Left ventricle myocardium inferior (tissue), 1 donor: ENCODE data around the gene ARHGEF38. TPM values are rescaled to one million over a fixed set of nuclear protein-coding genes. Genes with fewer than 3 reads are reported as not detected.

ENCODE experiments used
- DNase-seq: peaks from one replicate; pipeline ENCODE4 v3.0.0-alpha.2; 2020
- H3K27ac ChIP-seq: fragments of 200-600 bp; replicated peaks from 2 replicates; pipeline ENCODE4 v1.8.0; 2021
- H3K27me3 ChIP-seq: fragments of 200-600 bp; 2 replicates; pipeline ENCODE4 v1.8.0; 2021; ENCODE audit warnings: low read depth
- H3K36me3 ChIP-seq: fragments of 200-600 bp; 2 replicates; pipeline ENCODE4 v1.8.0; 2021
- H3K4me1 ChIP-seq: fragments of 200-600 bp; 2 replicates; pipeline ENCODE4 v1.8.0; 2021
- H3K4me3 ChIP-seq: fragments of 200-600 bp; 2 replicates; pipeline ENCODE4 v1.8.0; 2021; ENCODE audit warnings: mild to moderate bottlenecking, moderate library complexity
- H3K9me3 ChIP-seq: fragments of 200-600 bp; replicated peaks from 2 replicates; pipeline ENCODE4 v1.8.0; 2021
- CTCF ChIP-seq: fragments of 200-600 bp; IDR thresholded peaks from 2 replicates; pipeline ENCODE4 v1.8.0; 2021; ENCODE audit warnings: antibody characterized with exemption, mild to moderate bottlenecking, borderline replicate concordance
- intact Hi-C: fragments of 100-400 bp; cut with micrococcal nuclease; formaldehyde crosslinking; loops from one replicate; pipeline ENCODE4 v1.11.0; 2022
- total RNA-seq: library from RNA; stranded (reverse); fragmentation: NEBNext Ultra II Directional; extraction: Animal tissue kit (Norgen Biotek cat#: 25700); gene quantifications from one replicate; pipeline ENCODE4 v1.2.1, GENCODE V29; 2021
- donor health status: DM: no; HTN: yes; CAD: no; lungs with severe emphysema.

The ARHGEF38 gene
- total RNA-seq, 1 donor from 2014 or later: not detected

GRCh38 chr4:105633241-105633640, 80.8 kb downstream of the ARHGEF38 start:
- TF ChIP-seq CTCF: no peak
- no peaks in the 10 kb centered on the region for H3K9me3 ChIP-seq
- H3K27ac ChIP-seq: peak overlapping the region; percentile 71
- no peaks in the 10 kb centered on the region for H3K36me3 ChIP-seq
- H3K27me3 ChIP-seq: no peaks in the 10 kb centered on the region
- DNase-seq: no peak
- H3K4me3 ChIP-seq: no peak overlapping the region
- intact Hi-C loops: no loop called here
- peaks cover 64% of the 10 kb centered on the region for H3K4me1 ChIP-seq

- Histone ChIP-seq H3K27ac (peak overlapping the region; percentile 71), H3K4me3 (no peak overlapping the region), H3K27me3 (no peaks in the 10 kb centered on the region), H3K9me3 (no peaks in the 10 kb centered on the region), H3K36me3 (no peaks in the 10 kb centered on the region), H3K4me1 (peaks cover 66% of the 10 kb centered on the region)
- TF ChIP-seq CTCF: no peak
- DNase-seq: no peak
- intact Hi-C loops: no loop called here
Measured at GRCh38 chr4:105634402-105635080, 82.1 kb downstream of the ARHGEF38 start.

- Histone ChIP-seq H3K9me3 (no peaks in the 10 kb centered on the region), H3K27me3 (no peaks in the 10 kb centered on the region), H3K4me1 (peaks cover 56% of the 10 kb centered on the region), H3K27ac (peak overlapping the region; percentile 50), H3K36me3 (no peaks in the 10 kb centered on the region), H3K4me3 (no peak overlapping the region)
- intact Hi-C loops: no loop called here
- TF ChIP-seq CTCF: no peak
- peak; percentile 74 for DNase-seq
Measured at GRCh38 chr4:105637408-105638176, 85.2 kb downstream of the ARHGEF38 start.

GRCh38 chr4:105641845-105642244, 89.4 kb downstream of the ARHGEF38 start:
- DNase-seq: no peak
- Histone ChIP-seq H3K4me3 (no peak overlapping the region), H3K4me1 (peaks cover 23% of the 10 kb centered on the region), H3K36me3 (no peaks in the 10 kb centered on the region), H3K27me3 (no peaks in the 10 kb centered on the region), H3K27ac (no peak overlapping the region), H3K9me3 (no peaks in the 10 kb centered on the region)
- intact Hi-C loops: no loop called here
- TF ChIP-seq CTCF: no peak

- DNase-seq: no peak
- TF ChIP-seq CTCF: no peak
Measured at GRCh38 chr4:105644257-105644656, 91.8 kb downstream of the ARHGEF38 start.

More at GRCh38 chr4:105644257-105644656, 91.8 kb downstream of the ARHGEF38 start:
- H3K27ac ChIP-seq: no peak overlapping the region
- H3K36me3 ChIP-seq: no peaks in the 10 kb centered on the region
- H3K27me3 ChIP-seq: no peaks in the 10 kb centered on the region
- no peak overlapping the region for H3K4me3 ChIP-seq
- peaks cover 8% of the 10 kb centered on the region for H3K4me1 ChIP-seq
- intact Hi-C loops: no loop called here
- H3K9me3 ChIP-seq: no peaks in the 10 kb centered on the region
